Duodenal mucosa (tissue), 2 donors: ENCODE data around the gene BORA.
A peak's percentile ranks its signal among the peaks of the same experiment; 100 is the strongest.
"Not testable (repeated sequence)": the region's sequence is repeated elsewhere in the genome, so short reads cannot be mapped to it uniquely, and the experiment has no call there.

ENCODE experiments used
- H3K27ac ChIP-seq: one replicate; pipeline ENCODE4 v1.7.0; 2013; ENCODE audit warnings: low read depth, low read length
- H3K27me3 ChIP-seq, 2 donors: one replicate each; pipeline ENCODE4 v1.7.0; 2013; ENCODE audit warnings: low read length in 2 of 2, control low read depth in 1 of 2; ENCODE audit not compliant: insufficient read depth in 2 of 2, control insufficient read depth in 1 of 2
- H3K36me3 ChIP-seq, 2 donors: one replicate each; pipeline ENCODE4 v1.7.0; 2013; ENCODE audit warnings: low read length in 2 of 2, control low read depth in 1 of 2; ENCODE audit not compliant: insufficient read depth in 2 of 2, control insufficient read depth in 1 of 2
- H3K4me1 ChIP-seq, 2 donors: one replicate each; pipeline ENCODE4 v1.7.0; 2013; ENCODE audit warnings: low read length in 2 of 2, control low read depth in 1 of 2; ENCODE audit not compliant: insufficient read depth in 2 of 2, control insufficient read depth in 1 of 2
- H3K4me3 ChIP-seq, 2 donors: one replicate each; pipeline ENCODE4 v1.7.0; 2013; ENCODE audit warnings: low read length in 2 of 2, low read depth in 1 of 2
- H3K9ac ChIP-seq, 2 donors: one replicate each; pipeline ENCODE4 v1.7.0; 2013; ENCODE audit warnings: low read length in 2 of 2, low read depth in 1 of 2
- H3K9me3 ChIP-seq, 2 donors: one replicate each; pipeline ENCODE4 v1.7.0; 2013; ENCODE audit warnings: low read length in 2 of 2, control low read depth in 1 of 2; ENCODE audit not compliant: control insufficient read depth in 1 of 2

BORA gene

DNA sequence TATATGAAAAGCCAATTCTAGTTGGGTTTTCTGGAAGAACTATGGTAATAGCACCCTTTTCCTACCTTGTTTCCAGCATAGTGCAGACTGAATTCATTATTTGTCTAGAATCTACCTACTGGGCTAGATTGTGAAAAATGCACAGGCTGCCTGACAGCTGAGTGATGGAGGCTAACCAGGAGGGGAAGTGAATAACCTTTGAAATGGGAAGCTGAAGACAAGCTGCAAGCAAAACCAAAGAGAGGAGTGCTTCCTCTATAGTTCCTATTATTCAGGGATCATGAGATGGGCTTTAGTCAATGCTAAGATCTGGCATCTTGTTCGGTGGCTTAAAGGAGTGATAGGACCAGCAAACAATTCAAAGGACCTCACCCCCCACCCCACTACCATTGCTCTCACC, 27.2 kb upstream of the BORA start:
- H3K27ac ChIP-seq, result no peak overlapping the region
- no peaks in the 10 kb centered on the region for H3K9me3 ChIP-seq

DNA sequence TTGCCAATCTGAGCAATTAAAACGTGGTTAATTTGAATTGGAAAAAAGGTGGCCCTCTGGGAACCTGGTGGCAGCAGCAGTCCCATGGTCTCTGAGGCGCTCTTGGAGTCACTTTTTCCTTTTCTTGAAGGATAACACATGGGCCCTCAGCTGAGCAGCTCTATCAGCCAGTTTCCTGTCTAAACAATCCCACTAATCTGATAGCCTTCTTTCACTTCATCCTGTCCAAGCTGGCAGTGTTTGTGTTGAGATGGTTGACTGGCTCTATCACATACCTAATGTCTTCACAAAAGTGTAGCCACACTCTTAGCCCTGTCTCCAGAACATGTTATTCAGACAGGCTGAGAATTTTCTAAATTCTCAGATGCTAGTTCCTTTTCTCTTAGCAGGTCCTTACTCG, 10.9 kb upstream of the BORA start:
- no peak overlapping the region for H3K27ac ChIP-seq
- no peaks in the 10 kb centered on the region for H3K27me3 ChIP-seq
- H3K9ac ChIP-seq, result no peak overlapping the region
- no peak overlapping the region for H3K4me3 ChIP-seq
- no peaks in the 10 kb centered on the region for H3K4me1 ChIP-seq
- peaks cover 14 to 42% of the 10 kb centered on the region in 2 donors for H3K36me3 ChIP-seq
- peaks cover 0 to 3% of the 10 kb centered on the region in 2 donors for H3K9me3 ChIP-seq

More for the DNA sequence above, 27.2 kb upstream of the BORA start:
- Histone ChIP-seq H3K9ac (no peak overlapping the region), H3K27me3 (no peaks in the 10 kb centered on the region), H3K36me3 (no peaks in the 10 kb centered on the region), H3K4me1 (no peaks in the 10 kb centered on the region), H3K4me3 (no peak overlapping the region)

- not testable (repeated sequence) for H3K27ac ChIP-seq, H3K9me3 ChIP-seq, H3K27me3 ChIP-seq, H3K36me3 ChIP-seq
- peak overlapping the region; percentile 92 to 96 for H3K4me3 ChIP-seq
- peaks cover 20 to 23% of the 10 kb centered on the region in 2 donors for H3K4me1 ChIP-seq
- peak overlapping the region in 1 of 2 donors; percentile 70 for H3K9ac ChIP-seq
Measured at GRCh38 chr13:72726185-72726584, 1.5 kb upstream of the BORA start.

- peaks cover 20 to 23% of the 10 kb centered on the region in 2 donors for H3K4me1 ChIP-seq
- no peaks in the 10 kb centered on the region for H3K27me3 ChIP-seq
- H3K4me3 ChIP-seq, result peak overlapping the region; percentile 92 to 96
- no peak overlapping the region for H3K27ac ChIP-seq
- peak overlapping the region; percentile 70 to 77 for H3K9ac ChIP-seq
- H3K9me3 ChIP-seq, result no peaks in the 10 kb centered on the region
- H3K36me3 ChIP-seq, result peaks cover 0 to 5% of the 10 kb centered on the region in 2 donors
Measured at GRCh38 chr13:72726726-72727416, 852 bp upstream of the BORA start.

GRCh38 chr13:72728290-72728605, 525 bp downstream of the BORA start:
- peak overlapping the region; percentile 92 to 96 for H3K4me3 ChIP-seq
- no peak overlapping the region for H3K27ac ChIP-seq
- H3K27me3 ChIP-seq, result no peaks in the 10 kb centered on the region
- no peaks in the 10 kb centered on the region for H3K9me3 ChIP-seq
- H3K36me3 ChIP-seq, result peaks cover 3 to 11% of the 10 kb centered on the region in 2 donors
- peak overlapping the region; percentile 67 to 76 for H3K9ac ChIP-seq
- peaks cover 20 to 23% of the 10 kb centered on the region in 2 donors for H3K4me1 ChIP-seq

DNA sequence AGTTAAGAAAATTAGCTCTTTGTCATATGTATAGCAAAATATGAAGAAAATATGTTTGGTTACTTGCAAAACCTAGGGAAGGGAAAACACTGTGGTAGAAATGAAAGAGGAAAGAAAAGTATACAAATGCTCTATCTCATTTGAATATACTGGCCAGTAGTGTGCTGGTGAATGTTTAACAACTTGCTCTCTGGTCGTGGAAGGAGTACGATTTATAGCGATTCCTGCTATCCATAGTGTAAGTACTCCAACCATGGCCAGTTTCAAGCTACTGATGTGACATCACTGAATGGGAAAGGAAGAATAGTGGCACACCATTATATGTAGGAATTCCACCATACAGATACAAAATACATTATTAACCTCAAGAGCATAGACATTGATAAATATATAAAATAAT, 9.3 kb downstream of the BORA start:
- Histone ChIP-seq H3K9ac (no peak overlapping the region), H3K27ac (no peak overlapping the region), H3K4me3 (no peak overlapping the region), H3K4me1 (no peaks in the 10 kb centered on the region), H3K27me3 (no peaks in the 10 kb centered on the region), H3K36me3 (peaks cover 11 to 46% of the 10 kb centered on the region in 2 donors), H3K9me3 (no peaks in the 10 kb centered on the region)

DNA sequence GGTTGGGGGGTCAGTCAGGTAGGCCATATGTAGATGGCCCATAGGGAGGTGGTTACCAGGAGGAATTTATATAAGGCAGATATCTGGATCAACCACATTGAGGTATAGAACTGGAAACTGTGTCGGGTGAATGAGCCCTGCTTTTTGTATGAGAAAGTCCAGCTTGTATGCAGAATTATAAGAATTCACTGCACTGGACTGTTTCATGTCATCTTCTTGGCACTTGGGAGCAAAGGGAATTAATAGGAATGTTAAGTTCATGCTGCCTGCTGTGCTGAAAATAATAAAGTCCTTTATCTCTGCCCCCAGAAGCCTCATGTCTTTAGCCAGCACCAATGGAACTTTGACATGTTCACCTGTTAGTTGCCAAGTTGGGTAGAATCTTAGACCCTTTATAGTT, 12.3 kb downstream of the BORA start:
- H3K27me3 ChIP-seq, result no peaks in the 10 kb centered on the region
- H3K4me1 ChIP-seq, result no peaks in the 10 kb centered on the region
- H3K27ac ChIP-seq, result no peak overlapping the region
- H3K4me3 ChIP-seq, result no peak overlapping the region
- no peak overlapping the region for H3K9ac ChIP-seq
- peaks cover 9 to 49% of the 10 kb centered on the region in 2 donors for H3K36me3 ChIP-seq
- no peaks in the 10 kb centered on the region for H3K9me3 ChIP-seq

DNA sequence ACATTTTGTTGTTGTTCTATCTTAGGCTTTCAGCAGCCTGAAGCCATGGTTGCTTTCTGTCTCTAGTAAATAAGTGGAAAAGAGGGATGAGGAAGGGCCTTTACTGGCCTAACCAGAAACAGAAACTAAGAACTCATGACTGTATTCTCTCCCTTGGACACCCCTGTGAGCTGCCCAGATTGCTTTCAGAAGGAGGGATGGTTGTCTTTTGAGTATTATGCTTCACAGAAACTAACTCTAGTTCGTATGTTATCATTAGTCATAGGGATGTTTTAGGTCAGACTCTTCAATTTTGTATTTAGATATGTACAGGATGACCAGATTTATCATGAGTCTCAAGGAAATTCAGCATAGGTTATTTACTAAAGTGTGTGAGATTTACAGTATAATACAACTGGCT, 17.5 kb downstream of the BORA start:
- no peaks in the 10 kb centered on the region for H3K4me1 ChIP-seq
- no peak overlapping the region for H3K9ac ChIP-seq
- H3K27me3 ChIP-seq, result no peaks in the 10 kb centered on the region
- no peak overlapping the region for H3K4me3 ChIP-seq
- no peaks in the 10 kb centered on the region for H3K9me3 ChIP-seq
- no peak overlapping the region for H3K27ac ChIP-seq
- peaks cover 8 to 57% of the 10 kb centered on the region in 2 donors for H3K36me3 ChIP-seq

DNA sequence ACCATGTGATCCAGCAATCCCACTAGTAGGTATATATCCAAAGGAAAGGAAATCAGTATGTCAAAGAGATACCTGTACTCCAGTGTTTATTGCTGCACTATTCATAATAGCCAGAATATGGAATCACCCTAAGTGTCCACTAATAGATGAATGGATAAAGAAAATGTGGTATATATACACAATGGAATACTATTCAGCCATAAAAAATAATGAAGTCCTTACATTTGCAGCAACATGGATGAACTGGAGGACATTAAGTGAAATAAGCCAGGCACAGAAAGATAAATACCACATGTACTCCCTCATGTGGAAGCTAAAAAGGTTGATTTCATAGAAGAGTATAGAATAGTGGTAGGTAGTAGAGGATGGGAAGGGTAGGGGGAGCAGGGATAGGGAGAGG, 23.5 kb downstream of the BORA start:
- no peaks in the 10 kb centered on the region for H3K4me1 ChIP-seq
- no peak overlapping the region for H3K27ac ChIP-seq
- H3K4me3 ChIP-seq, result no peak overlapping the region
- H3K27me3 ChIP-seq, result no peaks in the 10 kb centered on the region
- H3K9ac ChIP-seq, result no peak overlapping the region
- no peaks in the 10 kb centered on the region for H3K9me3 ChIP-seq
- peaks cover 10 to 70% of the 10 kb centered on the region in 2 donors for H3K36me3 ChIP-seq

DNA sequence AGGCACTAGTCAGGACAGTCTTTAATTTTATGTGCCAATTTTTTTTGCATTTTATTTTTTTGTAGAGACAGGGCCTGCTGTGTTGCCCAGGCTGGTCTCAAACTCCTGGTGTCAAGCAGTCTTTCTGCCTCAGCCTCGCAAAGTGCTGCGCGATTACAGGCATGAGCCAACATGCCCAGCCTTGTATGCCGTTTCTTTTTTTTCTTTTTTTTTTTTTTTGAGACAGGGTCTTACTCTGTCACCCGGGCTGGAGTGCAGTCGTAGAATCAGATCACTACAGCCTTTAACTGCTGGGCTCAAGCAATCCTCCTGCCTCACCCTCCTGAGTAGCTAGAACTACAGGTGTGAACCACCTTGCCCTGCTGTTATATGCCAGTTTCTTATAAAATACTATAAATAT, 26.4 kb downstream of the BORA start:
- no peak overlapping the region for H3K9ac ChIP-seq
- peaks cover 15 to 72% of the 10 kb centered on the region in 2 donors for H3K36me3 ChIP-seq

More for the DNA sequence above, 26.4 kb downstream of the BORA start:
- Histone ChIP-seq H3K4me3 (no peak overlapping the region), H3K9me3 (no peaks in the 10 kb centered on the region), H3K4me1 (no peaks in the 10 kb centered on the region), H3K27me3 (no peaks in the 10 kb centered on the region), H3K27ac (no peak overlapping the region)
